ENCODE measurements around the gene KRT76.
"Not testable (repeated sequence)": the region's sequence is repeated elsewhere in the genome, so short reads cannot be mapped to it uniquely, and the experiment has no call there.

The KRT76 gene

GRCh38 chr12:52757449-52758176 is 19.5 kb downstream of the KRT76 start:
- no peak for DNase-seq

DNA sequence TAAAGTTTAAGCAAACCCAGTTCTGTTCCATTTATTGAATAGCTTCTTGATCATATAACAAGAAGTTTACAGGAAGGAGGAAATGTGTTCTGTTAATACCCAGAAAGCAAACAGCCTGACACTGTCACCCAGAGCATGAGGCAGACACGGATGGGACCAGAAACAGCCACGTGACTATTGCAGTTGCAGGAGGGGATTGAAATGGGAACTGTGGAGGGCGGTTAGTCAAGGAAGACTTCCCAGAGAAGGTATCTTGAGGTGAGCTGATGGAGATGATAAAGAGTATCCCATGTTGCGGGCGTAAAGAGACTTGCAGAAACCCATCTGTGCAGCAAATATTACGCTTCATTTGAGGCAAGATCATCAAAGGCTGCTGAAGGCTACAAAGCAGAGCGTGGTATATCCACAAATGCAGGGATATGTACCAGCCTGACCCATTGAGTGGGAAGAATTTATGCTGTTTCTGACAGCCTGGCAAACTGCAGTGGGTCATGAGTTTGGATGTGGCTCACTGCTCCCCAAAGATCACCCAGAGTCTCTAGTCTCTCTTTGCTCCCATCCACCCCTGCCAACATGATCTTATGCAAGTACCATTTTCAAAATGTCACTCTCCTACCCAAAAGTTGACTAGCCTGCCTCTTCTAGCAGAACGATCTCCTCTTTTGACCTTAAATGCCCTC is 20.7 kb downstream of the KRT76 start:
- no peak for DNase-seq

DNA sequence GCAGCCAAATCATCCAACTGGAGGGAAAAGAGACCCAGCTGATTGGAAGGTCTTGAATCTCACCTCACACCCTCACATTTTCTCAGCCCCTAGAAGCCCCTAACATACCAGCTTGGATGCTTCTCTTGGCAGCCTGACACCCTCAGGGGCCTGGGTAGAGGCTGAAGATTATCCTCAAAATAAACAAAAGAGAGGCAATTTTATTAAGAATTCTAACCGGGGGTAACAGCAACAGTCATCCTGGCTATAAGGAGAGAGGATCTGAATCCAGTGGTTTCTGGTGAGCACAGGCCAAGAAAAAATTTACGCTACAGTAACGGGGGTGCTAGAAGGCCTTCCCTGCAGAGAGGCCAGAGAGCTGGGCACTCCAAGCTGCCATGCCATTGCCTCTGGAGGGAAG is 21.6 kb downstream of the KRT76 start:
- DNase-seq = no peak

DNA sequence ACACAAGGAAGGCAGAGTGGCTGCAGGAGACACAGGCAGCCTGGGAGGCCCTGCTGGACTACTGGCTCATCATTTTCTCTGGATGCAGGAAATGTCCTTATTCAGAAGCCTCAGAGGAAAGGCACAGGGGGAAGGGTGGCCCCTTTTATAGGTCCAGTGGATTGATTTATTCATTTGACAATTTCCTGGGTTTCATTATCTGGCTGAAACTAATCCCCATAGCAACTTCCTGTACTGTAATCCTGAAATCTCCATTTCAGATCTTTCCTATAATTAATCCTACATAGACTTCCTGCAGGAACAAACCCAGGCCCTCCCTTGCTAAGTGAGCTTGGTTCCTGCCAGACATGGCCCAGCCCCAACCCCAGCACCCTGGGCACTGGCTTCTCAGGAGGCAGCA is 23.0 kb downstream of the KRT76 start:
- no peak for DNase-seq

DNA sequence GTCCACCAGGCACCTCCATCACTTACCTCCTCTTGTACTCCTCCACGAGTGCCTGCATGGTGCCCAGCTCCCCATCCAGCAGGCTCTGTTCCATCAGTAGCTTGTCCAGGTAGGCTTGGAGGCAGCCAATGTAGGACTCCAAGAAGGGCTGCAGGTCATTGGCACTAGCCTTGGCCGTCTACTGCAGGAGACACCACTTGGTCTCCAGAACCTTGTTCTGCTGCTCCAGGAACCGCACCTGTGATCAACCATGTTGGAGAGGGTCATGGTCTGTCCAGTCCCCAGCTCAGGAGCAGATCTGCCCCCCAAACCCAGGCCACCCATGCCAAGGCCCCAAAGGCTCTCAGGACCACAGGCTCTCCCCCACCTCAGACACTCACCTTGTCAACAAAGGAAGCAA is 23.9 kb downstream of the KRT76 start:
- no peak for DNase-seq

- DNase-seq = no peak
Measured at GRCh38 chr12:52752516-52752915, 24.6 kb downstream of the KRT76 start.

DNA sequence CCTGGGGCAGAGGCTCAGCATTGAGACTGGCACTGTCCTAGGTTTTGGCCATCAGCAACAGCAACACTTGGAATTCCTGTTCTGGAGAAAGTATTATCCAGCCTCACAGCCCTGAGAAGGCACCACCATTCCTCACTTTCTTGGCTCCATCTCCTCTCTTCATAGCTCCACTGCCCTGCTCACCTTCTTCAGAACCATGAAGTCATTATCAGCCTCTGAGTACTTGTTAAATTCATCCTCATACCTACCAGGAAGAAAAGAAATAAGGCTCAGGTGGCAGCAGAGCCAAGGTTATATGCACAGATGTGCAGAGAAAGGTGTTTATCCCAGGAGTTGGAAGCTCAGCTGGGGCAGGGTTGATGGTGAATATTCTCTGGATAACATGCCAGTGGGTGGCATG is 25.4 kb downstream of the KRT76 start:
- DNase-seq = no peak

- not testable (repeated sequence) for DNase-seq
Measured at GRCh38 chr12:52750532-52750931, 26.6 kb downstream of the KRT76 start.

GRCh38 chr12:52749827-52750226 is 27.3 kb downstream of the KRT76 start:
- no peak for DNase-seq

GRCh38 chr12:52748578-52748977 is 28.6 kb downstream of the KRT76 start:
- no peak for DNase-seq

DNA sequence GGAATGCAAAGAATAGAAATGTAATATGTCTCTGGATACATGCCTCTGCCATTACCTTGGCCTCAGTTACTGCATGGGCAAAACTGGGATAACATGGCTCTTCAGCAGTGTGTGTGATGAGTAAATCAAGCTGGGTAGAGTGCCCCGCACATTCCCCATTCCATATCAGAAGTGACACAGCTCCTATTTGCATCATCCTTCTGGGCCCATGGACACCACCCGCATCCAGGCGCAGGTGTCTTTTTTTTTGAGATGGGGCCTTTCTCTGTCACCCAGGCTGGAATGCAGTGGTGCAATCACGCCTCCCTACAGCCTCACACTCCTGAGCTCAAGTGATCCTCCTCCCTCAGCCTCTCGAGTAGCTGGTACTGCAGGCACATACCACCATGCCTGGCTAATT is 31.6 kb downstream of the KRT76 start:
- DNase-seq = no peak

- DNase-seq = no peak
Measured at GRCh38 chr12:52744493-52745156, 32.5 kb downstream of the KRT76 start.

- DNase-seq = no peak
Measured at GRCh38 chr12:52742822-52743457, 34.2 kb downstream of the KRT76 start.

GRCh38 chr12:52742196-52742580 is 35.0 kb downstream of the KRT76 start:
- no peak for DNase-seq

DNA sequence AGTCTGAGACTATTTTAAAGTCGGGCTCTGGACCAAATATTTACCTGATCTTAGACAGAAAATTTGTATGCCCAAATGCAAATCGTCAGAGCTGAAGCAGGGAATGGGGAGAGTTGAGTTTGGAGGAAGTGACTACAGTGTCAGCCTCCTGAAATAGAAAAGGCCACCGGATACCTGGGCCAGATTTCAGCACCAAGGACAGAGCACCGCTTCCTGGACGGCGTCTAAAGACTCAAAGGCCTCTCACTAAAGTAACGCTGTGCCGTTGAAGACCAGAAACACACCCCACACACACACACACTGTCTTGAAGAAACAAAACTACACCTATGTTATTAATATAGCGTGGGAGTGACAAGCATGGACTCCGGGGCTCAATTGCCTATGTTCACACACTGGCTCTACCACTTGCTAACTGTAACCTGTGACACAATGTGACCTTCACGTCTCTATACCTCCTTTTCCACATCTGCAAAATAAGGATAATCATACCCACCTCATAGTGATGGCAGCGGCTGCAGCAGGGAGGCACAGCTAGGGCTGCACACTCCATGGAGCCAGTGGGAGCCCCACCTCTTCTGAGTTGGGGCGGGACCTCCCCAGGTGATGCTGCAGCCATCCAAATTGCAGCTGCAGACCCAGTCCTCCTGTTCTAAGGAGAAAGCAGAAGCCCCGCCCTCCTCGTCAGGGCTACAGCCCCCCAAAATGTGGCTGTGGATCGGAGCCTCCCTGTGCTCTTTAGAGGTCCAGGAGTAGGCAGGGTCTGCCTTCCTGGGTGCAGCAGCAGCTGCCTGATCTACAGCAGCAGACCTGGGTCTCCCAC is 35.6 kb downstream of the KRT76 start:
- peak; percentile 72 for DNase-seq

- no peak for DNase-seq
Measured at GRCh38 chr12:52740584-52740983, 36.6 kb downstream of the KRT76 start.

DNA sequence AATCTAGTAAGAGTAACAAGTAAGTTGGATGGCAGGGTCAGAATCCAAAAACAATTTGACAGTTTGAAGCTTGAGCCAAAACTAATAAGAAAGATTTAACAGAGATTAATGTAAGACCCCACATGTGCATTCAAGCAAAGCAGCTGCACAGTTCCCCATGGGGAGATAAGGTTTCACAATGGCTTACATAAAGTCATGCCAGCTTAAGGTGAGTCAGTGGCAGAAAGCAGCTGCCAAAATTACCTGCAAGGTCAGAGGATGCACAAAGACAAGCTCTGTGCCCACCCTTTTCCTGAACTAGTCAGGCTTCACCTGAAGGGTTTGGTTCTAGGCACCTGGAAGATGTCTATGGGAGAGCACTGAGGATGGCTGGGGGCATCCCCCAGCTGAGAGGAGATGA is 37.2 kb downstream of the KRT76 start:
- DNase-seq = no peak

- DNase-seq = no peak
Measured at GRCh38 chr12:52735816-52736632, 41.1 kb downstream of the KRT76 start.

GRCh38 chr12:52735106-52735505 is 42.0 kb downstream of the KRT76 start:
- DNase-seq = no peak

DNA sequence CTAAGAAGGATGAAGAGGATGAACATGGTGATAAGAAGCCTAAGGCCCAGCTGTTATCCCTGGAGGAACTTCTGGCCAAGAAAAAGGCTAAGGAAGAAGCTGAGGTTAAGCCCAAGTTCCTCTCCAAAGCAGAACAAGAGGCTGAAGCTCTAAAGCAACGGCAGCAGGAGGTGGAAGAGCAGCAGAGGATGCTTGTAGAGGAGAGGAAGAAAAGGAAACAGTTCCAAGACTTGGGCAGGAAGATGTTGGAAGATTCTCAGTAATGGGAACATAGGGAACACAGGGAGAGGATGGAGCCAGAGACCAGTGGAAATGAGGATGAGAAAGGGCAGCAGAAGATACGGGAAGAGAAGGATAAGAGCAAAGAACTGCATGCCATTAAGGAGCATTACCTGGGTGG is 46.4 kb downstream of the KRT76 start:
- no peak for DNase-seq

DNA sequence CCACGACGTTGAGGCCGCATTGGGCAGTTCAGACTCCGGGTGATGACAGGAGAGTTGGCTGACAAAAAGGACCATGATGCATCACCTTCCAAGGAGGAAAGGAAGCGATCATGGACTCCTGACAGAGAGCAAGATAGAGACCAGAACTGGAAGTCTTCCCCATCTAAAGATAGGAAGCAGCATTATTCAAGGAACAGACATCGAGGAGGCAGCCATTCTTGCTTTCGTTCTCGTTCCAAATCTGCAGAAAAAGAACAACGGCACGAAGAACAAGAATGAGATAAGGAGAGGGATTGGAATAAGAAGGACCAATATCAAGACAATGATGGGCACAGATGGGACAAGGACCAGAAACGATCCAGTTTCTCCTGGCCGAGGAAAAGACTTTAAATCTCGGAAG is 46.8 kb downstream of the KRT76 start:
- DNase-seq = no peak

DNA sequence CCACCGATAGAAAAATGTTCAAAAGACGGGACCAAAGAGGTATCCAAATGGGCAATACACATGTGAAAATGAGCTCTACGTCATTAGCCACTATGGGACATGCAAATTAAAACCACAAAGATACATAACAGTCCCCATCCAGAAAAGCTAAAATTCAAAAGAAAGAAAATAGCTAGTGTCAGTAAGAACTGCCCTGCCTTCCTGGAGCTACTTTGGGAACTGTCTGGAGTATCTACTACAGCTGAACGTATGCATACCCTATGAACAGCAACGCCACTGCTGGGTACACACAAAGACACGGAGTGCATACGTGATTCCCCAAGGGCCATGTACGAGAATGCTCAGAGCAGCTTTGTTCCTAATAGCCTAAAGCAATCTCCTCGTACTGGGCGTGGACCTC is 48.0 kb downstream of the KRT76 start:
- DNase-seq = no peak
